ENCODE data around the gene PTPRG. TPM values are rescaled to one million over a fixed set of nuclear protein-coding genes. Genes with fewer than 3 reads are reported as not detected.

PTPRG gene
- total RNA-seq, 4 donors from 2014 or later: 8.4 to 37.3 (median 14.9) TPM

DNA sequence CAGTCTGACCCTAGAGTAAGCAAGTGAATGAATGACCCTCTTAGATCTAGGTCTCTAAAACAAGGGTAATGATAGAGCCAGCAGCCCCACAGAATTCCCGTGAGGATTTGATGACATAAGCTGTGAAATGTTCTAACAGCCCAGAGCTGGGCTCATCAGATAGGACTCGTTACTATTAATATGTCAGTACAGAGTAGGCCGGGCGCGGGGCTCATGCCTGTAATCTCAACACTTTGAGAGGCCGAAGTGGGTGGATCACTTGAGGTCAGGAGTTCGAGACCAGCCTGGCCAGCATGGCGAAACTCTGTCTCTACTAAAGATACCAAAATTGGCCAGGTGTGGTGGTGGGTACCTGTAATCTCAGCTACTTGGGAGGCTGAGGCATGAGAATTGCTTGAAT lies 621.7 kb downstream of the PTPRG start:
- intact Hi-C loops (cut with DNase I; ENCODE audit: low total_unique reads): no loop called here

DNA sequence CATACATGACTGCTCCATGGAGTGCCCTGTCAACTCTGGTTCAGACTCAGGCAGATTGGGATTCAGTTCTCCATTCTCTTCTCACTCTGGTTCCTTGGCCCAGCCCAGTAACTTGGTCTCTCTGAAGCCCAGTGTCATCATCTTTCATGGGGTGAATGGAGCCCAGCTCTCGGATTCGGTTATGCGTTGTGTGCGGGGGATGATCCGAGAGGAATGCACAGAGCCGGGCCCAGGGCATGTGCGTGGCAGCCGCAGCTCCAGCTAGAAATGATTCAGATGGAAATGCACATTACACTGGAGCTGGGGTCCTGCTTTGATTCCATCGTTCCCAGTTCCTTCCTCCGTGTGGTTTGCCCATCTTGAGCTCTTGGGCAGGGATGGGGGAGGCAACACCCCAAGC lies 622.6 kb downstream of the PTPRG start:
- TF ChIP-seq POLR2A (IDR thresholded peaks at IDR 0.05): no peak
- TF ChIP-seq, protein P1, sequence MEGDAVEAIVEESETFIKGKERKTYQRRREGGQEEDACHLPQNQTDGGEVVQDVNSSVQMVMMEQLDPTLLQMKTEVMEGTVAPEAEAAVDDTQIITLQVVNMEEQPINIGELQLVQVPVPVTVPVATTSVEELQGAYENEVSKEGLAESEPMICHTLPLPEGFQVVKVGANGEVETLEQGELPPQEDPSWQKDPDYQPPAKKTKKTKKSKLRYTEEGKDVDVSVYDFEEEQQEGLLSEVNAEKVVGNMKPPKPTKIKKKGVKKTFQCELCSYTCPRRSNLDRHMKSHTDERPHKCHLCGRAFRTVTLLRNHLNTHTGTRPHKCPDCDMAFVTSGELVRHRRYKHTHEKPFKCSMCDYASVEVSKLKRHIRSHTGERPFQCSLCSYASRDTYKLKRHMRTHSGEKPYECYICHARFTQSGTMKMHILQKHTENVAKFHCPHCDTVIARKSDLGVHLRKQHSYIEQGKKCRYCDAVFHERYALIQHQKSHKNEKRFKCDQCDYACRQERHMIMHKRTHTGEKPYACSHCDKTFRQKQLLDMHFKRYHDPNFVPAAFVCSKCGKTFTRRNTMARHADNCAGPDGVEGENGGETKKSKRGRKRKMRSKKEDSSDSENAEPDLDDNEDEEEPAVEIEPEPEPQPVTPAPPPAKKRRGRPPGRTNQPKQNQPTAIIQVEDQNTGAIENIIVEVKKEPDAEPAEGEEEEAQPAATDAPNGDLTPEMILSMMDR (IDR thresholded peaks at IDR 0.05): no peak
- no peak overlapping the region for H3K4me3 ChIP-seq (ENCODE audit: low read depth, poor library complexity, severe bottlenecking)
- intact Hi-C loops (cut with DNase I; ENCODE audit: low total_unique reads): no loop called here
- no peak for DNase-seq (ENCODE audit: low spot score in 2 of 2)
- 92 to 93% methylated on average over 10 of the region's 10 CpGs for WGBS, 2 donors

More for the DNA sequence above, 621.7 kb downstream of the PTPRG start:
- no peak for TF ChIP-seq POLR2A (IDR thresholded peaks at IDR 0.05)
- TF ChIP-seq, protein P1 (IDR thresholded peaks at IDR 0.05): no peak
- H3K4me3 ChIP-seq (ENCODE audit: low read depth, poor library complexity, severe bottlenecking): no peak overlapping the region
- WGBS, 2 donors: 80 to 98% methylated on average over 8 of the region's 8 CpGs
- DNase-seq (ENCODE audit: low spot score in 2 of 2): no peak

DNA sequence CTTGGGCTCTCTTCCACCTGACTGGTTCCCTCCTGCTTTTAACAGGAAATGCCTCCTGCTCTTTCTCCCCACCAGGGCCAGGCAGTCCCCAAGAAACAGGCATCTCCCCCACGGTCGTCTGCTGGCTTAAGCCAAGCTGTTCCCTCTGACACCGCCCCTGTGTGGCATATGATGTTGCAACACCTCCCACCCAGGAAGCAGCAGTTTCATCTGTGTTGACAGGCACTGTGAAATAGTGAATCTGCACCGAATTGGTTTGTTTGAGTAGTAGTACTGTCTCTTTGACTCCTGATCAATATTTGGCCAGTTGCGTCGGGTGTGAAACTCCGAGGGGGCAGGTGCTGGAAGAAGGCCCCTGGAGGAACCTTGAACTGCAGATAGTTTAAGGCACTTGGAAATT lies 623.2 kb downstream of the PTPRG start:
- intact Hi-C loops (cut with DNase I; ENCODE audit: low total_unique reads): no loop called here

DNA sequence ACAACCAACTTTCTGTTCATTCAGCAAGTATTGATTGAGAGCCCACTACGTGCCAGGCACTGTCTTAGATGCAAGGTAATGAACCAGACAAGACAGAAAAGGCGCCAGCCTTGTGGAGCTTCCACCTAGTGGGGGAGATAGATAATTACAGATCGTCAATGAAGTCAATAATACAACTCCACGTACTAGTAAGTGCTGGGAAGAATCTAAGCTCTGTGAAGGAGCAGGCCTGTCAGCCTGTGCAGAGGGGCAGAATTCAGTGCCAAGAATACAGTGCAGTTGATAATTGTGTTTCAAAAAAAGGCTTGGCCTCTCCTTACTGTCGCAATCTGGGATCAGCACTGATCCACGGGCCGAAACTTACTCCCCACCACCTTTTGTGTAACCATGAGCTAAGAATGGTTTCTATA lies 625.7 kb downstream of the PTPRG start:
- no peak overlapping the region for H3K4me3 ChIP-seq (ENCODE audit: low read depth, poor library complexity, severe bottlenecking)
- intact Hi-C loops (cut with DNase I; ENCODE audit: low total_unique reads): no loop called here
- WGBS, 2 donors: 81 to 82% methylated on average over 7 of the region's 7 CpGs
- DNase-seq (ENCODE audit: low spot score in 2 of 2): no peak
- no peak for TF ChIP-seq POLR2A (IDR thresholded peaks at IDR 0.05)
- TF ChIP-seq, protein P1 (IDR thresholded peaks at IDR 0.05): no peak

More for the DNA sequence above, 623.2 kb downstream of the PTPRG start:
- DNase-seq (ENCODE audit: low spot score in 2 of 2): no peak
- H3K4me3 ChIP-seq (ENCODE audit: low read depth, poor library complexity, severe bottlenecking): no peak overlapping the region
- 63 to 74% methylated on average over 7 of the region's 7 CpGs for WGBS, 2 donors
- TF ChIP-seq, protein P1 (IDR thresholded peaks at IDR 0.05): no peak
- no peak for TF ChIP-seq POLR2A (IDR thresholded peaks at IDR 0.05)

DNA sequence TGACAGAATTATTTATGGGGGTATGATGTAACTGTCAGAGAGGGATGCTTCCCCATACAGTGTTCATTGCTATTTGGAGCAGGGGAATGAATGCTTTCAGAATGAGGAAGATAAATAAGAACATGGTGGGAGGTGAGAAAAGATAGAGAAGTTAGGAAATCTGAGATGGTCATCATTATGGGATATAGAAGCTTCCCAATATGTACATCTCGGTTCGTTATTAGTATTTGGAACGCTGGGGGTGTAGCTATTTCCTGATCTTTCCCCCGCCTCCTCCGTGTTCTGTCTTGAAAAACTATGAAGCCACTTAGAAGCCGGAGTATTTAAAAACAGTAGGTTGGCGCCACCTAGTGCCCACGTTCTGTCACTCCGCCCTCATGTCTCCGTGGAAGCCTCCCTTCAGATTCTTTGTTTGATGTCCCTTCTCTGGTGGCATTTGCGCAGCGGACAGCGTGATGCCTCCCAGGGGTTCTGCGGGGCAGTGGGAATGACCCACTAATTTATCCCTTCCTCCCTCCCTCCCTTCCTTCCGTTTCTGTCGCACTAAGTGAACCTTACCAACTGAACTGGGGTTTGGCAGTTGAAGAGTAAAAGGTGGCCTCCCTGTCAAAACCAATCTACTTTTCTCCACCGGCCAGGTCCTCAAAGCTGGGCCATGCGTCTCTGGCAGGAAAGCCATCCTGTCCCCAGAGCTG lies 627.5 kb downstream of the PTPRG start:
- peak; percentile 73 to 95 for DNase-seq (ENCODE audit: low spot score in 2 of 2)
- no peak overlapping the region for H3K4me3 ChIP-seq (ENCODE audit: low read depth, poor library complexity, severe bottlenecking)
- intact Hi-C loops (cut with DNase I; ENCODE audit: low total_unique reads): no loop called here
- WGBS, 2 donors: 3 to 6% methylated on average over 18 of the region's 18 CpGs
- TF ChIP-seq, protein P1 (IDR thresholded peaks at IDR 0.05): peak in 1 of 3 donors; percentile 70
- TF ChIP-seq POLR2A (IDR thresholded peaks at IDR 0.05): no peak

DNA sequence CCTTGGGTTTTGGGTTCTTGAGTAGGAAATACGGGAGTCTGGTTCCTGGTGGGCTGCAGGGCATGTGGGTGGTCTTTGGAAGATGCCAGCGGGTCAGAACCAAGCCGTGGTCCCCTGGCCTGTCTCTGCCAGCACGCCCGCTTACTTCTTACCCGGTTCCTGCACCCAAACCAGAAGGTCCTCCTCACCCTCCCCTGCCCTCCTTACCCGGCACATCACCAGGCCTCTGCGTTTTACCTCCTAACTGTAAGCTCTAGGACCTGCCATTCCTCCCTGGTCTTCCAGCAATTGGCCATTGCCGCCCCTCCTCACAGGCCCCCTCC lies 628.0 kb downstream of the PTPRG start:
- intact Hi-C loops (cut with DNase I; ENCODE audit: low total_unique reads): no loop called here
- H3K4me3 ChIP-seq (ENCODE audit: low read depth, poor library complexity, severe bottlenecking): no peak overlapping the region
- TF ChIP-seq, protein P1 (IDR thresholded peaks at IDR 0.05): no peak
- TF ChIP-seq POLR2A (IDR thresholded peaks at IDR 0.05): no peak
- no peak for DNase-seq (ENCODE audit: low spot score in 2 of 2)
- WGBS, 2 donors: 88 to 89% methylated on average over 9 of the region's 9 CpGs
